HPDE6-E6E7 (cell line): ENCODE data around the gene DUSP9.
"Not testable (repeated sequence)": the region's sequence is repeated elsewhere in the genome, so short reads cannot be mapped to it uniquely, and the experiment has no call there.

Experiments
- DNase-seq: peaks from one replicate; pipeline ENCODE4 v3.0.0; 2011; ENCODE audit warnings: missing footprints; ENCODE audit errors: extremely low spot score

The DUSP9 gene, protein sequence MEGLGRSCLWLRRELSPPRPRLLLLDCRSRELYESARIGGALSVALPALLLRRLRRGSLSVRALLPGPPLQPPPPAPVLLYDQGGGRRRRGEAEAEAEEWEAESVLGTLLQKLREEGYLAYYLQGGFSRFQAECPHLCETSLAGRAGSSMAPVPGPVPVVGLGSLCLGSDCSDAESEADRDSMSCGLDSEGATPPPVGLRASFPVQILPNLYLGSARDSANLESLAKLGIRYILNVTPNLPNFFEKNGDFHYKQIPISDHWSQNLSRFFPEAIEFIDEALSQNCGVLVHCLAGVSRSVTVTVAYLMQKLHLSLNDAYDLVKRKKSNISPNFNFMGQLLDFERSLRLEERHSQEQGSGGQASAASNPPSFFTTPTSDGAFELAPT

DNA sequence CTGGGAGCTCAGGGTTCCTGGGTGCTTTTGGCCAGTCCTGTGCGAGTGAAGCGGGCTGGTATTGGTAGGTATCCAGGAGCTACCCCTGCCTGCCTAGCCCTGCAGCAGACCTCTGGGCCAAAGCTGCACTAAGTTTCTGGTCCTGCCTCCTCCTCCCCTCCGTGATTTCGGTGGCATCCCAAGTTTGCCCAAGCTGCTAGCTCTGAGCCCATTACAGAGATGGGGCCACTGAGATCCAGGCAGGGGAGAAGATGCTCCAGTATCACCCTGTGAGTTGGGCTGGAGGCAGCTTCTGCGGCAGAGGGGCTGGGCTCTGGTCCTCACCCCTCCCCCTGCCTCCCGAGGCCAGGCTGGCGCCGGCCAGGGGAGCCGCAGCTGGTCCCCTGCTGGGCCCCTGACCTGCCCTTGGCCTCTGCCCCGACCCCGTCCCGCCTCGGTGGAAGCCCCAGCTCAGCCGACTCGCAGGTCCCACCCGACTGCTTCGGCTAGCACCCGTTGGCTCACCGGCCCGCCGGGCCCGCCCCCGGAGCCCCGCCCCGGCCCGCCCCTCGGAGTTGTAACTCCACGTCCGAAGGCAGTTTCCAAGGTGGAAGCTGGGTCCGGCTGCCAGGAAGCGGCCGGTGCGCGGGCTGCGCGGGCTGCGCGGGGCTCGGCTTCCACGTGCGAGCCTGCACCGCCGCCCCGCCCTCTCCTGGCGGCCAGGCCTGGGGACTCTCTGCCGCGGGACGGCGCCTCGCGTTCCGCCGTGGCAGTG is at the start of gene DUSP9:
DUSP9 (plus strand) TSS at position 584 of the 754 bp plus-strand sequence. CDS start 751 bp downstream, outside the sequence.
- peak; percentile 86 for DNase-seq

DNA sequence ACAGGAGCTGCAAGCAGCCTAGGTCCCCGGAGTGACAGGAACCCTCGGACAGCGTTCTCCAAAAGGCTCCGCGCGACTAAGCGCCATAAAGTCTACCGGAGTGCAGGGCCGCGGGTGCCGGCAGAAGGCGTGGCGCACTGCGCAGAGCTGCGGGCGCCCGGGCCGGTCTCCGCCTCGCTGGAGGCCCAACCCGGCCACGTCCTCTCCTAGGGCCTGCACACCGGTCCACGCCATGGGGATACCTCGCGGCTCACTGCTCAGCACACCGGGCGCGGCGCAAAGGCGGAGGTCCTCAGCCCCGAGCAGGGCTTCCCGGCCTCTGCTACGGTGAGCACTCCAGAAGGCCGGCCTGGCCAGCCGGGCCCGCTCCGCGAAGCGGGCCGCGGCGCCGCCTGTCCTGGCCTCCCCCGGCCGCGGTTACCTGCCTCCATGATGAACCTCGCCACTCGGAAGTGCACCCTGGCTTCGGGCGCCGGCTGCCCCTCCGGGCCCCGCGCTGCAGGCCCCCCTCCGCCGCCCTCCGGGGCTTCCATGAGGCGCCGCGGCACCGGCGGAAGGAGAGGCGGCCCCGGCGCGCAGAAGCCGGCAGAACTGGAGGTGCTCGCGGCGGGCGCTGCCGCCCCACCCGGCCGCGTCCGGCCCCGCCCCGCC is 48.3 kb upstream of the DUSP9 start, which contains the start of gene CCNQ:
CCNQ (minus strand) TSS at position 599 of the 651 bp plus-strand sequence; CDS start at position 533, 66 bp downstream.
- peak; percentile 41 for DNase-seq

DNA sequence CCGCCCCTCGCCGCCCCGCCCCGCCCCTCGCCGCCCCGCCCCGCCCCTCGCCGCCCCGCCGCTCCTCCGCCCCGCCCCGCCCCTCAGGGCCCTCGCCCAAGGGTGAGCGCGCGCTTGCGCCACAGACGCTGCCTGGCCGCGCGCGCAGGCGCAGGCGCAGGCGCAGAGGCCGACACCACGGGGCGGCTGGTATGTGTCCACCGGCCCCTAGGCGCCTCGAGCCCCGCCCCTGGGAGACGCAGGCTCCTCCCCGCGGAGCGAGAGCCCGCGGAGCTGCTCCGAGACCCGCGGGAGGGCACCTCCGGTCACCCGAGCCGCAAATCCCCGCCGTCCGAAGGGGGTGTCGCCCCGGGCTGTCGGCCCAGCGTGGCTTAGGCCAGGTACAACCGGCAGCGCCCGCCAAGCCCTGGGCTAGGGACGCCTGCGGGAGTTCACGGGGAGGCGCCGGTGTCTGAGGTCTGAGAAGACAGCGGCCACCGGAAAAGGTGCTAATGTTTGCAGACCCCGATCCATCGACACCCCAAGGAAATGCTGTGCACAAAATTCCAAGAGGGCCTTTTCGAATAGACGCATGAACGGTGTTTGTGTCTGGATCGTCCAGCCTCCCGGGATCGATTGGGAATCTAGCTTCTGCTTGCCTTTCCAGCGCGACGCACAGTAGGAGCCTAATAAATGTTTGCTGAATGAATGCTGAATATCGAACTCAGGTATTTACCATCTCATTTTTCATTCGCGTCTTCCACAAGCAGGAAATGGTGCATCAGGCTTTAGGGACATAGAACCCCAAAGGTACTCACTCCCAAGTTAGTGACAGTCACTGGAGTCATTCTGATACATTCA is 47.6 kb upstream of the DUSP9 start:
- peak; percentile 96 for DNase-seq

DNA sequence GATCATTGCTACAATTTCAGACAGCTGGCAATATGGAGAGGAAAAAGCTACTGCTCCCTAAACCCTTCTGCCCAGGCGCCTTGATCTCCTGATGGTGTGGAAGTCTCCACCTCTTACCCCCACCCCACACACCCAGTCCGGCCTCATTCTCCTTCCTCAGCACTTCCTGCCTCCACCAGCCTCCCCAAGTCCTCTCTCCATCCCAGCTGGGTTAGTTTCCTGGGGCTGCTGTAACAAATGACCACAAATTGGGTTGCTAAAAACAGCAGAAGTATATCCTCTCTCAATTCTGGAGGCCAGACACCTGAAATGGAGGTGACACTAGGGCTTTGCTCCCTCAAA is 47.0 kb upstream of the DUSP9 start:
- DNase-seq: no peak

DNA sequence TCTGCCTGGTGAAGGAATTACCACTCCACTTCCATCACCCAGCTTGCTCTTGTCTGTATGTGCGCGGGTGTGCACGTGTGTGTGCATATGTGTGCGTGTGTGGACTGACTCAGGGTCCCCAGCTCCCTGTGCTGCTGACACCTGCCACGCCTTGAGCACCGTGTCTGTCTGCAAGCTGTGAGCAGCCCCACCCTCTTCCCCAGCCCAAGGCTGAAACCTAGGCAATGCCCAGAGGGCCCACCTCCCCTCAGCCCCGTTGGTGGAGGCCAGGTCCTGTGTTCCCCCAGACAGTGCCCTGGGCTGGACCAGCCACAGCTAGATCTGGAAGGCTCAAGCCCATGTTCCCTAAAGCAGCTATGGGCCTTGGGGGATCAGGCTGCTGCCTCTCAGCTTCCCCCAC is 46.1 kb upstream of the DUSP9 start:
- no peak for DNase-seq

DNA sequence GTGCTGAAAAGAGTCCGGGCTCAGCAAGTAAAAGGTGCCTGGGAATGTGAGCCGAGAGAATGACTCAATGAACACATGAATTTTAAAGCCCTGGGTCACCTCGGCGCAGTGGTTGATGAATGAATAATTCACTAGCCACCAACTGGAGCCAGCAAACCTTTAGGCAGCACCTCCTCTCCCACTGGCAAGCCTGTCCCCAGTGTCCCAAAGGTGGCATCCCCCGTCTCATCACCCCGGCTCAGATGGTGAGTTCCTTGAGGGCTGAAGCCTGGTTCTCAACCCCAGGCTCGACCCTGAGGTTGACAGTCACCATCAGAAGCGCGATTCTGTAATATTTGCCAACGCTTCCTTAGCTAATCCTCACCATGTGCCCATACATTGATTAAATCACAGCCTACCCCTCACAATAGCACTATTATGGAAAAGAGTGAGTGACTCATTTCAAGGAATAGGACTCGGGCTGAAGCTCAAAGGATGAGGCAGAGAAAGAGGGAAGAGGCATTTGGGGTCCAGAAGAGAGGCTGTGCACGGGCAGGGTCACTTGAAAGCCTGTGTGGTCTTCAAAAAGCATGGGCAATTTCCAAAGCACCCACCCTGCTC is 45.4 kb upstream of the DUSP9 start:
- DNase-seq: no peak

DNA sequence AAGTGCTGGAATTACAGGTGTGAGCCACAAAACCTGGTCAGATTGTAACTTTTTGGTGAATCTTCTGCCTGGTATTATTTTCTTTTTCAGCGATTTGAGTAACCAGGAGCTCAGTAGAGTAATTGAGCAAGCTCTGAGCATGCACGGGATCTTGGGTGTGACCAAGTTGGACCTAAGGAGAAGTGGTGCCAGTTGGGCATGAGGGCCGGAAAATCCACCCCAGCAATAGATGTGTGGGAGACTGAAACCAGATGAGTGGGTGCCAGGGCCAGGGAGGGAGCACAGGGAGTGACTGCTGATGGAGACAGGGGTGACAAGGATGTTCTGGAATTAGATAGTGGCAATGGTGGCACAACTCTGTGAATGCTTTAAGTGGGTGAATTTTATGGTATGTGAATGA is 44.4 kb upstream of the DUSP9 start:
- DNase-seq: no peak

DNA sequence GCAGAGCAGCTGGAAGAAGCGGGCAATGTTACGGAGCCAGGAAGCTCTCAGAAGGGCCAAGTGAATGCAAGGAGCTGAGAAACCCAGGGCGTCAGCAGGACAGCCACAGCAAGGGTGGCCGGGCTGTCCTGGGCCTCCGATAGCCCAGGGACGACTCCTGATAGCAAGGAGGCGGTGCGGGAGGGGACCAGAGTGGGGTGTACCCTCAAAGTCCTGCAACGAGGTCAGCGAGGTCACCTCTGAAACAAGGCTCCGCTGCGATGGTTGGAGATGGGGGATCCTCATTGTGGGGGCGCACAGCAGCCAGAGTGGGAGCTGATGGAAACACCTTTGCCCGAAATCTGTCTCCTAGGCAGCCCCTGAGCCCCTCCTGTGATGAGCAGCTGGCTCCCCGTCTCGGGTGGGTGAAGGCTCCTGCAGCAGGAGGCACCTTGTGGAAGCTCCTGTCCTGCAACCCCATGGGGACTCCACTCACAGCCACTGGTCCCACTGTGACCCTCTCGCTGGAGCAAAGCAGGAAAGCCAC is 43.8 kb upstream of the DUSP9 start:
- DNase-seq: no peak

DNA sequence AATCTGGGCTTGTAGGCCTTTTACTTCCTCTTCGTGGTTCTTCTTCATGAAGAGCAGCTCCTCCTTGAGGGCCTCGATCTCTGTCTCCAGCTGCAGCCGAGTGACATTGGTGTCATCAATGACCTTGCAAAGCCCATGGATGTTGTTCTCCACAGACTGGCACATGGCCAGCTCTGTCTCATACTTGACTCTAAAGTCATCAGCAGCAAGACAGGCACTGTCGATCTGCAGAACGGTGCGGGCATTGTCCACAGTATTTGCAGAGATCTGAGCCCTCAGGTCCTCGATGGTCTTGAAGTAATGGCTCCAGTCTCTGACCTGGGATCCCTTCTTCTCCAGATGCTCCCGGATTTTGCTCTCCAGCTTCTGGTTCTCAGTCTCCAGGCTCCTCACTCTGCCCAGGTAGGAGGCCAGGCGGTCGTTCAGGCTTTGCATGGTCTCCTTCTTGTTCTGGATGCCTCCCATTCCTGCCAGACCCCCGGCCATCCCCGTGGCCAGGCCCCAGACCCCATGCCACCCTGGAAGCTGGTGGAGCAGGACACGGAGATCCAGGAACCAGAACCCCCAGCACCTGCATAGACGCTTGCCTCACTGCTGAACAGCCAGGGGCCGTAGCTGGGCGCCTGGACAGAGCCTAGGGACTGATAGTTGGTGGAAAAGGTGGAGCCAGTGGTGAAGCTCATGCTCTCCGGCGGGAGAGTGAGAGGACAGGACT is 42.2 kb upstream of the DUSP9 start:
- DNase-seq: not testable (repeated sequence)

DNA sequence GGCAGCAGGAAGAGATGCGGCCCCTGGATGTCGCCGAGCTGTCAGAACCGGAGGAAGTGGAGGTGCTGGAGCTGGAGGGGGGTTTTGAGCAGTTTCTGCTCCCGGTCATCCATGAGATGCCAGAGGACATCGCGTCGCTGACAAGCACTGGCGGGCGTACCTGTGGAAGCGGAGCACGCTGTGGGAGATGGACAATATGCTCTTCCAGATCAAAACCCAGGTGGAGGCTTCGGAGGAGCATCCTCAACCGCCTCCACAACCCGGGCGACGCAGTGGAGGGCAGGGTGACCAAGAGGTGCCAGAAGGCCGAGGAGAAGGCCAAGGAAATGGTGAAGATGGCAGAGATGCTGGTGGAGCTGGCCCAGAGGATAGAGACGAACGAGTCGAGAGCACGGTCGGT is 40.5 kb upstream of the DUSP9 start:
- DNase-seq: no peak

DNA sequence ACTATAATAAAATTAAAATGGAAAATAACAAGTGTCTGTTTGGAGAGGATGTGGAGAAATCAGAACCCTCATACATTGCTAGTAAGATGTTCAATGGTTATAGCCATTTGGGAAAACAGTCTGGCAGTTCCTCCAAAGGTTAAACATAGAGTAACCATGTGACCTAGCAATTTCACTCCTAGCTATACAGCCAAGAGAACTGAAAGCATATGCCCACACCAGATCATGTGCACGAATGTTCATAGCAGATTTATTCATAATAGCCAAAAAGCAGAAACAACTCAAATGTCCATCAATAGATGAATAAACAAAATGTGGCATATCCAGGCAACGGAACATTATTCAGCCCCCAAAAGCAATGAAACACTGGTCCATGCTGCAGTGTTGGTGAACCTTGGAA is 38.6 kb upstream of the DUSP9 start:
- no peak for DNase-seq

DNA sequence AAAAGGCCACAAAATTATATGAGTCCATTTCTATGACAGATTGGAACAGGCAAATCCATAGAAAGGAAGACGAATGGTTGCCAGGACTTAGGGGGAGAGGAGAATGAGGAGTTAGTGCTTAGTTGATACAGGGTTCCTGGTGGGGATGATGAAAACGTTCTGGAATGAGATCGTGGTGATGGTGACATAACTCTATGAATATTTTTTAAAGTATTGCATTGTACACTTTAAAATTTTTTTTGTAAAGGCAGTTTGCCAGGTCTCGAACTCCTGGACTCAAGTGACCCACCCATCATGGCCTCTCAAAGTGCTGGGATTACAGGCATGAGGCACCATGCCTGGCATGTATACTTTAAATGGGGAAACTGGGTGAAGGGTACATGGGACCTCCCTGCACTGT is 38.2 kb upstream of the DUSP9 start:
- no peak for DNase-seq

DNA sequence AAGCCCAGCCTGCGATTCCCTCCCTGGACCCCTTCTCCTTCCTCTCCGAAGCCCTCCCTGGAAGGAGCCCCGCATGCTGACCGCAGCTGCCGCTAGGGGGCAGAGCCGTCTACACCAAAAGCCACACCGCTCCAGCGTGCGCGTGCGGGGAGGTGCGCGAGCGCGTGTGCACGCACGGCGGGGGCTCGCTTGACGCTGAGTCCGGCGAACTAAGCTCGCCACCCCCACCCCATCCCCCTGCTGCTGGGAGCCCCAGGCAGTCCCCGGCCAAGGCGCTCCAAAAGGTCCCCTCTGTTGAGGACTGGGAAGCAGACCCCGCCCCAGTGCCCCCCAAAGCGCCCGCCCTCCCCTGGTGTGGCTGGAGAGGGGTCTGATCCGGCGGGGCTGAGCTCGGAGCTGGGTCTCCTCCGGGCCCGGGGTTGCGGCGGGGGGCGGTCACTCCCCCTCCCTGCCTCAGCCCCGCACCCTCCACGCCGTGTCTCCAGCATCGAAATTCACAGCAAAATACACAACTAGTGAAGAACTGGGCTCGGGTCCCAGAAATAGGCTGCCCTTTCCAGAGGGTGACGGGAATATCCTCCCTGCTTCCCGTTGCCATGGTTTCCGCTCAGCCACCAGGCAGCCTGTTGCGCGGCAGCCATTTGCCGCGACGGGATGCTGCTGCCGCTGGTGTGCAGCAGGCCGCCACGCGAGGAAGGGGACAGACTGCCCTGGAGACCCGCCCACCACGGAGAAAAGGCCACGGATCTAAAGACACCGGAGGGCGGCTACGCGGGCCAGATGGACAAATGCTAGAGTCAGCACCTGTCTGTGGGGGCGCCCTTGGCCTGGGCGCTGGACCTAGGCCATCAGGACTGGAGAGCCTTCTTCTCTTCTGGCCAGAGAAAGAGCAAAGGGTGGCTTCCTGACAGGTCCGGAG is 36.8 kb upstream of the DUSP9 start:
- DNase-seq: peak; percentile 71

DNA sequence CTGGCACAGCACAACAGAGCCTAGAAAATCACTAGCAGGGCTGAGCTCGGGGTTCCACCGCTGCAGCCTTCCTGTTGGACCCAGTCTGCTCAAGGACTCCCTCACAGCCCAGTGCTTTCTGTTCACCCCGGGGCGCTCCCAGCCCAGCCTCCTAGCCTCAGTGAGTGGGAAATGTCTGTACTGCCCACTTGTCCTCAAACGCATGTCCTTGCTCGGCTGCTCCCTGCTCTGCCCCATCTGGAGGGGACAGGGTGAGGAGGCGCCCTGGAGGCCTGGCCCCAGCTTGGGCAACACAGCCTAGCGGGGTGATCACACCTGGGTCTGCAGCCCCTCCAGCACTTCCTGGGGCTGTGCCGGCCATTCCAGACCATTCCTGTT is 36.2 kb upstream of the DUSP9 start:
- no peak for DNase-seq

DNA sequence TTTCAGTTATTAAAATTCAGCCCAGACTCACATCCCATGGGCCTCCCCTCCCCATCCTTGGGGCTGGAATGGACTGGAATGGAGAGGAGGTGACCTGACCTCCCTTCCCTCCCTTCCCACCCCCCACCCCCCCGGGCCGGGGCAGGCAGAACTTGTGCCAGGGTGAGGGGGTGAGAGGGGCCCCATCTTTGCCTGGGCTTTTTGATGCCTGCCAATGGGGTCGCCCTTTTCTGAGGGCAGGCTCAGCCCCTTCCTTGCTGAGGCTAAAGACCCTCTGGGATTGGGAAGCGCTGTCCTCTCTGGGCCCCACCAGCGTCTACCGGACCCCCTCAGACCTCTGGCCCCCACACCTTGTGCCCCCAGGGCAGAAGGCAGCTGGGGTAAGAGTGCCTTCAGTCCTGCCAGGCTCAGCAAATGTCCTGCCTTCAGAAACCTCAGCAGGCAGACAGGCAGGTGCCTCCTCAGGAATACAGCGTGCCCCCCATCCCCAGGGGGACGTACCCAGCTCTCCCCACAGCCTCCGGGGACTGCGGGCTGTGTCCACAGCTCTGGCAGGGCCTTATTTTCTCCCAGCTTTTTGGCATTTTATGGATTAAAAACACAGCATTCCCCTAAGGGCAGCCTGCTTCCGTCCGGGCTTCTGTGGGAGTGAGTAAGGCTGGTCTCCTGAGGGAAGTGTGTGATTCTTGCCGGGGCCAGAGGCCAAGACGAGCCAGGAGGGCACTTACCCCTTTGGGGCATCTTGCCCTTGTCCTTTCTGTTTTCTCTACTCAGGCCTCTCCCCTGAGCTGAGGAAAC is 35.5 kb upstream of the DUSP9 start:
- no peak for DNase-seq

DNA sequence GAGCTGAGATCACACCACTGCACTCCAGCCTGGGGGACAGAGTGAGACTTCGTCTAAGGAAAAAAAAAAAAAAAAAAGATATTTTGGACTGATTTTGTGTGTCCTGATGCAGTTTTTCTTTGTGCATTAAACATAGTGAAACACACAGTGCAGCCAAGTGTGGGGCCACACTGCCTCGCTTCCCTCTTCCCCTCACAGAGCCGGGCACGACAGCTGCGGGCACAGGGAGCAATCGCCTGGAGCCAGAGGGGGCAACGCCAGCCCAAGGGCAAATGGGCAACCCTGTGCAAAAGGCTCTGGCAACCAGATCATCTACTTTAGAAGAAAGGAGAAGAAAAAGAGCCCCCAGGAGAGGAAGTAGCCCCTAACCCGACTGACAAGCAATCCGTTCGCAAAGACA is 34.6 kb upstream of the DUSP9 start:
- DNase-seq: no peak

DNA sequence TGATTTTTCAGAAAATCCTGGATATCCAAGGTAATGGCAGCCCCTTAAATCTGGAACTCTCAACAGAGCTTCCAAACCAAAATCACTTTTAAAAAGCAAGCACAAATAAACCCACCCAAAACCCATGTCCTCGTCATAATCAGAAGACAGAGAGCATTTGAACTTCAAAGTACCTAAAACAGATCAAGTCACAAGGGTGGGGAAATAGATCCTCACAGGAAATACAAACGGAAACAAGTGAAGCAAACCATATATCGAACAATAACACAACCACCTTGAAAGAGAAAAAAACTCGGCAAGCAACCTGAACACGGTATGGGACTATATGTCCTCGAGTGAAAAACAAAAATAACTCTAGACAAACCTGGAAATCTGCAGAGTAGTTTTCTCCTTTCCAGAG is 32.2 kb upstream of the DUSP9 start:
- no peak for DNase-seq

DNA sequence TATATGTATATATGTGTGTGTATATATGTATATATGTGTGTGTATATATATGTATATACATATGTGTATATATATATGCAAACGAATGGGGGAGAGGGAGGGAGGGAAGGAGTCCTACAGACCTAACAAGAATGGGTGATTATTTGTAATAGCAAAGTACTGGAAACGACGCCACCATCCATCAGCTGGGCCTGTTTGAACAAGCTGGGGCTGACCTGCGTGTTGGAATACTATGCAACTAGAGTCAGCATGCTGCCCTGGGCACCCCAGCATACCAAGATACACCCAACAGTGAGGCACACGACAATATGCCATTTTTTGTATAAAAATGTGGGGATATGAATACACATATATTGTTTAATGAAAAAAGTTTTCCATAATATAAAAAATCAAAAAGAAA is 26.4 kb upstream of the DUSP9 start:
- DNase-seq: no peak
